Muscle of leg (tissue), 11 donors: ENCODE results near the gene RNASE11. TPM values are rescaled to one million over a fixed set of nuclear protein-coding genes. Genes with fewer than 3 reads are reported as not detected.
"Not testable (repeated sequence)": the region's sequence is repeated elsewhere in the genome, so short reads cannot be mapped to it uniquely, and the experiment has no call there.

Source experiments
- DNase-seq: peaks from one replicate; pipeline ENCODE4 v3.0.0; 2013
- H3K27ac ChIP-seq: one replicate; pipeline ENCODE4 v1.5.1; 2013; ENCODE audit warnings: mild to moderate bottlenecking, low read length, control low read depth
- H3K27me3 ChIP-seq: one replicate; pipeline ENCODE4 v1.6.1; 2013; ENCODE audit warnings: low read length; ENCODE audit not compliant: control insufficient read depth, insufficient read depth
- H3K36me3 ChIP-seq: one replicate; pipeline ENCODE4 v1.6.1; 2013; ENCODE audit warnings: low read length; ENCODE audit not compliant: control insufficient read depth, insufficient read depth
- H3K4me1 ChIP-seq: one replicate; pipeline ENCODE4 v1.6.1; 2013; ENCODE audit warnings: low read length; ENCODE audit not compliant: control insufficient read depth, insufficient read depth
- H3K4me3 ChIP-seq: one replicate; pipeline ENCODE4 v1.5.1; 2013; ENCODE audit warnings: low read length, control low read depth
- H3K9me3 ChIP-seq: replicated peaks from 2 replicates; pipeline ENCODE4 v1.6.1; 2013; ENCODE audit warnings: low read depth, low read length; ENCODE audit not compliant: control insufficient read depth
- WGBS: methylation state at CpG from one replicate; pipeline ENCODE4 v1.1.5; 2013; ENCODE audit warnings: missing lambda C conversion rate; ENCODE audit not compliant: insufficient coverage; 5-methylcytosine and 5-hydroxymethylcytosine counted together
- polyA plus RNA-seq, 8 donors: library from polyadenylated mRNA; unstranded; fragments of 120-200 nt; gene quantifications; one replicate each; pipeline versions ENCODE4 v1.2.1 to v1.2.3, GENCODE V29; 2013; ENCODE audit warnings: inconsistent platforms in 1 of 8, low replicate concordance in 1 of 8; ENCODE audit not compliant: insufficient read length in 8 of 8, insufficient read depth in 1 of 8
- total RNA-seq: library from RNA; stranded (reverse); fragments of 120-200 nt; gene quantifications from one replicate; pipeline ENCODE4 v1.2.4, GENCODE V29; 2013

RNASE11 gene
- total and polyA plus RNA-seq, 9 donors = not detected

GRCh38 chr14:20606190-20606901, 18.5 kb upstream of the RNASE11 start:
- H3K4me1 ChIP-seq = peaks cover 7% of the 10 kb centered on the region
- no peak overlapping the region for H3K4me3 ChIP-seq
- H3K9me3 ChIP-seq = no peaks in the 10 kb centered on the region
- H3K27me3 ChIP-seq = no peaks in the 10 kb centered on the region
- H3K36me3 ChIP-seq = no peaks in the 10 kb centered on the region
- no peak for DNase-seq
- H3K27ac ChIP-seq = no peak overlapping the region
- 29% methylated on average over 8 of the region's 8 CpGs for WGBS

DNA sequence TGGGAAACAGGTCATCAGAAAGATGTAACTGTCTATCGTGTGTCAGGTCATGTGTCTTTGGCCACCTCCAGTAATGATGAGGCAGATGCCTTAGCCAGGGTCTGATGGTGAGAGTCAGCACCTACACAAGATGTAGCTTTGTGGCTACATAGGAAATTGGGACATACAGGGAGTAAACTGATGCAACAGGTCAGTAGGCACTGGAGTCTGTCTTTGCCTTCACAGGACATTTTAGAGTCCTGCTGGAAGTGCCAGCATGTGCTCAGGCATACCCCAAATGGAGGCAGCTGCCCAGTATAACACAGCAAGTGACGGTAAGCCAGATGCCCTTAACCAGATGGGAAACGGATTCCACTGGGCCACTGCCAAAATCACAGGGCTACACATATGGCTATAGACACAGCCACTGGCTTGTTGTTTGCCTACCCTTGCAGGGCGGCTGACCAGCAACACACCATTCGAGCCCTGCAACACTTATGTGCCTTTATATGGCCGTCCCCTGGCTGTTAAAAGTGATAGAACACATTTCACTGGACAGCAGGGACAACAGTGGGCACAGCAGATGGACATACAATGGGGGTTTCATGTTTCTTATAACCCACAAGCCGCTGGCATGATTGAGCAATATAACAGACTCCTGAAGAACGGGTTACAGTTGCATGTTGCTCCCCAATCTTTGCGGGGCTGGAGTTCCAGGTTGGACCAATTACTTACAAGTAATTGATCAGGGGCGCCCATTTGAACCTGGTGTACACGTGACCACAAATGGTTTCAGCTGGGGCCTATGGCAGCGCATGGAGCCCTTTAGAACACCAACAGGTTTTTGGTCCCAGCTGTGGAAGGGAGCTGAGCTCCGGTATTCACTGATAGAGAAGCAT, 16.3 kb upstream of the RNASE11 start:
- H3K36me3 ChIP-seq = no peaks in the 10 kb centered on the region
- H3K27me3 ChIP-seq = no peaks in the 10 kb centered on the region
- peaks cover 7% of the 10 kb centered on the region for H3K4me1 ChIP-seq
- H3K9me3 ChIP-seq = no peaks in the 10 kb centered on the region
- peak; percentile 55 for DNase-seq
- H3K4me3 ChIP-seq = no peak overlapping the region
- no peak overlapping the region for H3K27ac ChIP-seq
- whole genome bisulfite sequencing = 77% methylated on average over 13 of the region's 13 CpGs

DNA sequence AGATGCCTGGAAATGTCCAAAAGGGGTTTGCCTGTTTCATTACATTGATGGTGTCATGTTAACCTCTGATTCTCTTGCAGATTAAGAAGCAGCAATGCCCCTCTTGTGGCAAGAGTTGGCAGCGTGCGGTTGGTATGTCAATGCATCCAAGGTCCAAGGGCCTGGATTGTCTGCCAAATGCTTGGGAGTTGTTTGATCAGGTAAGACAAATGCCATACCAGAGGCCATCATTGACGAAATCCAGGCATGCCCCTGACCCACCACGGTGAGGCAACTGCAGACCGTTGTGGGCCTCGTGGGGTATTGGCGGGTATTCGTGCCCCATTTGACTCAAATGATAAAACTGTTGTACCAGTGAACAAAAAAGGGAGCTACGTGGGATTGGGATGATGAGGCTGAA, 14.8 kb upstream of the RNASE11 start:
- Histone ChIP-seq H3K4me3 (no peak overlapping the region), H3K4me1 (peaks cover 7% of the 10 kb centered on the region), H3K36me3 (no peaks in the 10 kb centered on the region), H3K27ac (no peak overlapping the region), H3K9me3 (no peaks in the 10 kb centered on the region), H3K27me3 (no peaks in the 10 kb centered on the region)
- no peak for DNase-seq
- 87% methylated on average over 6 of the region's 9 CpGs for WGBS

- no peak for DNase-seq
- Histone ChIP-seq H3K36me3 (no peaks in the 10 kb centered on the region), H3K27me3 (no peaks in the 10 kb centered on the region), H3K27ac (no peak overlapping the region), H3K4me1 (peaks cover 7% of the 10 kb centered on the region), H3K4me3 (no peak overlapping the region), H3K9me3 (no peaks in the 10 kb centered on the region)
- 82% methylated on average over 9 of the region's 12 CpGs for WGBS
These were observed 13.7 kb upstream of the RNASE11 start for GRCh38 chr14:20601522-20601921.

GRCh38 chr14:20597108-20597507, 9.3 kb upstream of the RNASE11 start:
- WGBS = no CpG with 5 or more reads among the region's 1 CpG
- Histone ChIP-seq H3K9me3 (no peaks in the 10 kb centered on the region), H3K4me1 (no peaks in the 10 kb centered on the region), H3K4me3 (no peak overlapping the region), H3K27ac (no peak overlapping the region), H3K36me3 (no peaks in the 10 kb centered on the region), H3K27me3 (no peaks in the 10 kb centered on the region)
- no peak for DNase-seq

GRCh38 chr14:20595726-20596125, 7.9 kb upstream of the RNASE11 start:
- H3K36me3 ChIP-seq, H3K27ac ChIP-seq, H3K9me3 ChIP-seq, H3K4me3 ChIP-seq, DNase-seq, H3K4me1 ChIP-seq, H3K27me3 ChIP-seq: not testable (repeated sequence)
- WGBS = 100% methylated on average over 1 of the region's 3 CpGs

DNA sequence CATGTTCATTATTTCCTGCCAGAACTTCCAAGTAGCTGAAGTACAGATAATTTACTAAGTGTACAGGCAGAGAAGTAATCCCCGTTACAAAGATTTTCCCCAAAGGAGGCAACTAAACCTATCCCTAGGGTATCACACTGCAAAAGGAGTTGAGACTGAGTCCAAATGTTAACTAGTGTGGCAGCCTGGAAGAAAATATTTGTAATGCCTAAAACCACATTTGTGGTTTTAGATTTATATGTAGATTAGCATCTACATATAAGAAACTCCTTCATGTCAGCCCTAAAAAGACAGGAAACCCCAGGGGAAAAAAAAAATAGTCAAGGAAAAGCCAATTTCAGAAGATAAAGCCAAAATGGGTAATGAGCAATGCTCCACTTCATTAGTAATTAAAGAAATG, 4.8 kb upstream of the RNASE11 start:
- no peak for DNase-seq
- Histone ChIP-seq H3K4me1 (no peaks in the 10 kb centered on the region), H3K36me3 (no peaks in the 10 kb centered on the region), H3K9me3 (no peaks in the 10 kb centered on the region), H3K27me3 (no peaks in the 10 kb centered on the region), H3K27ac (no peak overlapping the region), H3K4me3 (no peak overlapping the region)
- no CpG with 5 or more reads among the region's 1 CpG for WGBS

DNA sequence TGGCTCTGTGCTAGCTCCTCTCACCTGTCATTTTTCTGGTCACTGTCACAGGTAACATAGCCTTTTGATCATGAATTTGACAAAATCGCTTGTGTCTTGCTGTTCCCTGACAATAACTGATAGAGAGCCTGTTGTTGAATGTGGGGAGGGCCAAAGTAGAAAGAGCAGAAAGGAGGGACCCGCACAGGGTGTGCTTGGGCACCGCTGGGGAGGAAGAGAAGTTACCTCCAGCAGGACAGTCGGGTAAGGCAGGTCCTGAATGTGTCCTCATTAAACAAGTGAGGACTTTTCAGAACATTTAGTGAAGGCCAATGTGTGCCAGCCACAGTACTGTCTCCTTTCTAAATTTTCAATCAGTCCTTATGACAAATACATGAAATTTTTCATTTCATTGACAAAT, 3.4 kb upstream of the RNASE11 start, which contains the start of gene RNASE12:
RNASE12 (minus strand) TSS at position 142 of the 400 bp plus-strand sequence. CDS start 653 bp downstream, outside the sequence.
- no peaks in the 10 kb centered on the region for H3K36me3 ChIP-seq
- no peak within 1 kb of the TSS for H3K4me3 ChIP-seq
- 40% methylated on average over 2 of the region's 4 CpGs for whole genome bisulfite sequencing
- no peaks in the 10 kb centered on the region for H3K4me1 ChIP-seq
- no peaks in the 10 kb centered on the region for H3K27me3 ChIP-seq
- no peak for DNase-seq
- H3K9me3 ChIP-seq = no peaks in the 10 kb centered on the region
- H3K27ac ChIP-seq = no peak within 1 kb of the TSS

- 64% methylated on average over 4 of the region's 5 CpGs for WGBS
- no peak overlapping the region for H3K4me3 ChIP-seq
- no peaks in the 10 kb centered on the region for H3K9me3 ChIP-seq
- no peaks in the 10 kb centered on the region for H3K36me3 ChIP-seq
- no peaks in the 10 kb centered on the region for H3K4me1 ChIP-seq
- no peak for DNase-seq
- H3K27ac ChIP-seq = no peak overlapping the region
- H3K27me3 ChIP-seq = no peaks in the 10 kb centered on the region
These were observed 3.9 kb downstream of the RNASE11 start for GRCh38 chr14:20583908-20584307.

- DNase-seq = no peak
- no peaks in the 10 kb centered on the region for H3K9me3 ChIP-seq
- no peak overlapping the region for H3K27ac ChIP-seq
- H3K4me3 ChIP-seq = no peak overlapping the region
- H3K36me3 ChIP-seq = no peaks in the 10 kb centered on the region
- no peaks in the 10 kb centered on the region for H3K27me3 ChIP-seq
- H3K4me1 ChIP-seq = no peaks in the 10 kb centered on the region
These were observed 4.7 kb downstream of the RNASE11 start for GRCh38 chr14:20583142-20583541.
